Neutrophil (primary cell): ENCODE measurements around the gene WDR62.
"Not testable (repeated sequence)": the region's sequence is repeated elsewhere in the genome, so short reads cannot be mapped to it uniquely, and the experiment has no call there.

Source experiments
- H3K27ac ChIP-seq: fragments of 200-600 bp; sonication (generic); 2 replicates; pipeline ENCODE4 v1.5.1; 2016; ENCODE audit warnings: mild to moderate bottlenecking, moderate library complexity
- H3K27me3 ChIP-seq: fragments of 200-600 bp; sonication (generic); 2 replicates; pipeline ENCODE4 v1.6.0; 2016; ENCODE audit warnings: mild to moderate bottlenecking
- H3K36me3 ChIP-seq: fragments of 200-600 bp; sonication (generic); 2 replicates; pipeline ENCODE4 v1.5.1; 2017
- H3K4me1 ChIP-seq, 2 experiments: fragments of 200-600 bp in 1 of 2; sonication (generic) in 1 of 2; 1 replicate in 1 of 2; 2 replicates in 1 of 2; pipeline versions ENCODE4 v1.5.1 to v1.6.1; 2013 to 2016; ENCODE audit warnings: low read depth in 1 of 2, low read length in 1 of 2, mild to moderate bottlenecking in 1 of 2, moderate library complexity in 1 of 2; ENCODE audit not compliant: control insufficient read depth in 1 of 2, insufficient read depth in 1 of 2
- H3K4me3 ChIP-seq, 2 experiments: fragments of 200-600 bp in 1 of 2; sonication (generic) in 1 of 2; 1 replicate in 1 of 2; 2 replicates in 1 of 2; pipeline ENCODE4 v1.5.1; 2013 to 2016; ENCODE audit warnings: low read depth in 1 of 2, low read length in 1 of 2, mild to moderate bottlenecking in 1 of 2, moderate library complexity in 1 of 2
- H3K9me3 ChIP-seq: fragments of 200-600 bp; sonication (generic); 2 replicates; pipeline ENCODE4 v1.5.1; 2016
- CTCF ChIP-seq: fragments of 200-600 bp; sonication (generic); IDR thresholded peaks from 2 replicates; pipeline ENCODE4 v1.5.1; 2016; ENCODE audit warnings: antibody characterized with exemption

WDR62 gene

DNA sequence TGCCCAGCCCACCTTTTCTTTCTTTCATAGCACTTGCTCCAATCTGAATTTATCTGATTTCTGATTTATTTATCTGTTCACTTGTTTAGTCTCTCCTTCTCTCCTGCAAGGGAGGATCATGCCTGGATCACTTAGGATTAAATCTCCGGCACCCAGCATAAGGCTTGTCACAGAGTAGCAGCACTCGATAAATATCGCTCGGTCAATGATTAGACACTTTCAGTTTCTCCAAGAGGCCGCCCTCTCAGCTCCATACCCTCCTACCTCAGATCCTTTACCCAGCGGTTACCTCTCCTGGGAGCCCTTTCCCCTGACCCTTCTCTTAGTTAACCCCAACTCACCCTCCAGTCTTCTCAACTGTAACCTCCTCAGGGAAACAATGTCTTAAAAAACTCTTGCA, 23.4 kb upstream of the WDR62 start:
- Histone ChIP-seq H3K4me1 (no peaks in the 10 kb centered on the region), H3K36me3 (peaks cover 12% of the 10 kb centered on the region), H3K4me3 (no peak overlapping the region), H3K27ac (no peak overlapping the region), H3K9me3 (no peaks in the 10 kb centered on the region), H3K27me3 (peaks cover 23% of the 10 kb centered on the region)
- TF ChIP-seq CTCF = no peak

DNA sequence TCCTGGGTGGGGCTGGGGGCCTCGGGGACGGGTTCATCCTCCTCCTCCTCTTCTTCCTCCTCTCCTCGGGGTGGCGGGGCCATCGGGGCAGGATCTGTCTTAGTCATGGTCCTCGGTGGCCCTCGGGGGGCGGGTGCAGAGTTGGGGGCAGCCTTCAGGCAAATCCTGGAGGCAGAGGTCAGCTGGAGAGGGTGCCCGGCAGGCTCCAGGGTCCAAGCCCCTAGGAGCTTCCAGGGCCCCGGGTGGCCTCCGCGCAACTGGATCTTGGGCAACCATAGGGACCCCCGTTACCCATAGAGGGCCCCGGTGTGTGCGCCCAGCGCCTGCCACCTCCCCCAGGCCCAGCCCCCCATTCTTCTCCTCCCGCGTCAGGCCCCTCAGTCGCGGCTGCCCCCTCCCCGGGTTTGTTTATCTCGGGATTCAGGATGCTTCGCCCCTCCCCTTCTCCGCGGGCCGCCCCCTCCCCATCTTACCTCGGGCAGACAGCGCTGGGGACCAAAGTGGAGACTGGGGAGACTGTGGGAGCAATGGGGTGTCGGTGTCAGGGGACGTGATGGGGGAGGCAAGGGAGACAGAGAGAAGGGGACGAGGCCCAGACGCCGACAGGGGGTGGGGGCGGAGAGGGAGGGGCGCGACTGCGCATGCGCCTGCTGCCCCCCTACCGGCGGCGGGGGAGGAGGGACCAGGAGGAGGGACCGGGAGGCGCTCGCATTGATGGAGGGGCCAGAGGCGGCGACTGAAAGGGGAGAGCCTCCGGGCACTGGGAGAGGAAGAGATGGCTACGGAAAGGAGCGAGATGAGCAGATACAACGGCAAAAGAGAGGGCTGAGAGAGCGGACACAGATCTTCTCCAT, 22.2 kb upstream of the WDR62 start, which contains the start of gene CLIP3:
TSS of gene CLIP3 (minus strand) at position 623 of the 854 bp plus-strand sequence. CDS start at position 107, 516 bp downstream.
- H3K36me3 ChIP-seq = peaks cover 8% of the 10 kb centered on the region
- no peak within 1 kb of the TSS for H3K4me3 ChIP-seq
- peaks cover 23% of the 10 kb centered on the region for H3K27me3 ChIP-seq
- H3K9me3 ChIP-seq = no peaks in the 10 kb centered on the region
- H3K4me1 ChIP-seq = peaks cover 5 to 6% of the 10 kb centered on the region in 2 experiments
- no peak for TF ChIP-seq CTCF
- H3K27ac ChIP-seq = no peak within 1 kb of the TSS

GRCh38 chr19:36040495-36040894, 14.2 kb upstream of the WDR62 start:
- no peaks in the 10 kb centered on the region for H3K27me3 ChIP-seq
- H3K36me3 ChIP-seq = peaks cover 7% of the 10 kb centered on the region
- no peak overlapping the region for H3K27ac ChIP-seq
- H3K9me3 ChIP-seq = no peaks in the 10 kb centered on the region
- no peak for TF ChIP-seq CTCF
- no peak overlapping the region for H3K4me3 ChIP-seq
- peaks cover 5 to 6% of the 10 kb centered on the region in 2 experiments for H3K4me1 ChIP-seq

DNA sequence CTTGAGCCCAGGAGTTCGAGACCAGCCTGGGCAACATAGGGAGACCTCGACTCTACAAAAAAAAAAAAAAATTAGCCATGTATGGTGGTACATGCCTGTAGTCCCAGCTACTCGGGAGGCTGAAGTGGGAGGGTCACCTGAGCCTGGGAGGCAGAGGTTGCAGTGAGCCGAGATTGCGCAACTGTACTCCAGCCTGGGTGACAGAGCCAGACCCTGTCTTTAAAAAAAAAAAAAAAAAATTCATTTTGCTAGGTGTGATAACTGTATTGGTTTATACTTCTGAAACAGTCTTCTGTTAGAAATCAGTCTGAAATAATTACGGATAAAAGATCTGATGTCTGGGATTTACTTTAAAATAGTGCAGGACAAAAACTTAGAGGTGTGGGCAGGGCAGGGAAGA, 13.6 kb upstream of the WDR62 start:
- H3K4me3 ChIP-seq, H3K27ac ChIP-seq, H3K9me3 ChIP-seq, H3K4me1 ChIP-seq, H3K36me3 ChIP-seq, H3K27me3 ChIP-seq: not testable (repeated sequence)

DNA sequence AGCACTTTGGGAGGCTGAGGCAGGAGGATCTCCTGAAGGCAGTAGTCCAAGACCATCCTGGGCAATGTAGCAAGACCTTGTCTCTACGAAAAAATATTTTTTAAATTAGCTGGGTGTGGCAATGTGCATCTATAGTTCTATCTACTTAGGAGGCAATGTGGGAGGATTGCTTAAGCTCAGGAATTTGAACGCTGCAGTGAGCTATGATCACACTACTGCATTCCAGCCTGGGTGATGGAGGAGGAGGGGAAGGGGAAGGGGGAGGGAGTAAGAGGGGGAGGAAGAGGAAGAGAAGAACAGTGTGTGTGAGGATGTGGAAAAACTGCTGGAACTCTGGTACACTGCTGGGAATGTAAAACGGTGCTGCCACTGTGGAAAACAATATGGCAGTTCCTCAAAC, 12.9 kb upstream of the WDR62 start:
- H3K4me3 ChIP-seq = no peak overlapping the region
- H3K27me3 ChIP-seq = no peaks in the 10 kb centered on the region
- peaks cover 2 to 4% of the 10 kb centered on the region in 2 experiments for H3K4me1 ChIP-seq
- H3K9me3 ChIP-seq = no peaks in the 10 kb centered on the region
- H3K27ac ChIP-seq = no peak overlapping the region
- H3K36me3 ChIP-seq = peaks cover 7% of the 10 kb centered on the region
- TF ChIP-seq CTCF = no peak

- no peaks in the 10 kb centered on the region for H3K27me3 ChIP-seq
- no peak overlapping the region for H3K27ac ChIP-seq
- H3K4me3 ChIP-seq = no peak overlapping the region
- H3K4me1 ChIP-seq = no peaks in the 10 kb centered on the region
- no peaks in the 10 kb centered on the region for H3K9me3 ChIP-seq
- TF ChIP-seq CTCF = no peak
- peaks cover 6% of the 10 kb centered on the region for H3K36me3 ChIP-seq
These were observed 10.7 kb upstream of the WDR62 start for GRCh38 chr19:36043952-36044351.
